OCI-LY3 (cell line): ENCODE measurements around the gene BPIFB3.

ENCODE experiments used
- H2AFZ ChIP-seq: fragments of 200-600, 300-600 bp; shearing (Covaris generic); 2 replicates; pipeline ENCODE4 v1.6.0; 2014; ENCODE audit warnings: antibody characterized with exemption, low read depth, low read length
- H3K27ac ChIP-seq: fragments of 200-600, 300-600 bp; sonication (generic); 2 replicates; pipeline ENCODE4 v1.5.1; 2014; ENCODE audit warnings: mild to moderate bottlenecking, low read length, moderate library complexity, mixed read lengths
- H3K27me3 ChIP-seq: fragments of 200-600, 300-600 bp; sonication (generic); 2 replicates; pipeline ENCODE4 v1.6.1; 2014; ENCODE audit warnings: low read depth, low read length, mixed read lengths
- H3K36me3 ChIP-seq: fragments of 200-600, 300-600 bp; sonication (generic); replicated peaks from 2 replicates; pipeline ENCODE3; 2014; ENCODE audit warnings: low read depth, low read length, mixed read lengths
- H3K4me1 ChIP-seq: fragments of 300-600, 200-600 bp; sonication (generic); 2 replicates; pipeline ENCODE4 v1.6.1; 2014; ENCODE audit warnings: low read length, mixed read lengths
- H3K4me2 ChIP-seq: fragments of 200-600, 300-600 bp; sonication (generic); 2 replicates; pipeline ENCODE4 v1.6.1; 2014; ENCODE audit warnings: low read length, mixed read lengths
- H3K4me3 ChIP-seq: fragments of 300-600, 200-600 bp; sonication (generic); 2 replicates; pipeline ENCODE4 v1.5.1; 2014; ENCODE audit warnings: antibody characterized with exemption, mild to moderate bottlenecking, low read length, moderate library complexity
- H3K79me2 ChIP-seq: fragments of 300-600, 200-600 bp; shearing (Covaris generic); 2 replicates; pipeline ENCODE4 v1.6.1; 2014; ENCODE audit warnings: mild to moderate bottlenecking, low read length, mixed read lengths
- H3K9ac ChIP-seq: fragments of 300-600, 200-600 bp; shearing (Covaris generic); 2 replicates; pipeline ENCODE4 v1.6.0; 2014; ENCODE audit warnings: mild to moderate bottlenecking, low read length, moderate library complexity
- H3K9me3 ChIP-seq: fragments of 200-600, 300-600 bp; shearing (Covaris generic); 2 replicates; pipeline ENCODE4 v1.6.1; 2014; ENCODE audit warnings: low read length, mixed read lengths; ENCODE audit not compliant: insufficient read depth
- H4K20me1 ChIP-seq: fragments of 200-600, 300-600 bp; sonication (generic); 2 replicates; pipeline ENCODE4 v1.6.1; 2016; ENCODE audit warnings: low read length, mixed read lengths; ENCODE audit not compliant: insufficient read depth
- CTCF ChIP-seq: fragments of 200-600, 300-600 bp; sonication (generic); IDR thresholded peaks from 2 replicates; pipeline ENCODE4 v1.5.1; 2014; ENCODE audit warnings: antibody characterized with exemption, low read length, low read depth
- EZH2phosphoT487 ChIP-seq: fragments of 200-600 bp; shearing (Covaris generic); IDR thresholded peaks from 2 replicates; pipeline ENCODE4 v1.6.1; 2018; ENCODE audit warnings: antibody characterized with exemption, mixed run types, low read depth

Gene BPIFB3

GRCh38 chr20:33005908-33006775, 47.6 kb upstream of the BPIFB3 start:
- Histone ChIP-seq H3K4me1 (no peaks in the 10 kb centered on the region), H3K79me2 (no peaks in the 10 kb centered on the region), H3K9me3 (no peaks in the 10 kb centered on the region), H3K27ac (no peak overlapping the region), H3K27me3 (peaks cover 2% of the 10 kb centered on the region), H3K9ac (no peak overlapping the region), H3K36me3 (no peaks in the 10 kb centered on the region), H4K20me1 (no peaks in the 10 kb centered on the region), H2AFZ (no peak overlapping the region), H3K4me3 (no peak overlapping the region), H3K4me2 (no peak overlapping the region)
- TF ChIP-seq EZH2phosphoT487 (no peak), CTCF (no peak)

- no peaks in the 10 kb centered on the region for H4K20me1 ChIP-seq
- no peaks in the 10 kb centered on the region for H3K79me2 ChIP-seq
- H3K27me3 ChIP-seq = peaks cover 7% of the 10 kb centered on the region
- no peaks in the 10 kb centered on the region for H3K4me1 ChIP-seq
- no peaks in the 10 kb centered on the region for H3K36me3 ChIP-seq
- no peak for TF ChIP-seq EZH2phosphoT487
- TF ChIP-seq CTCF = no peak
- H3K27ac ChIP-seq = no peak overlapping the region
- no peak overlapping the region for H3K4me3 ChIP-seq
- no peak overlapping the region for H3K9ac ChIP-seq
- no peak overlapping the region for H2AFZ ChIP-seq
- no peak overlapping the region for H3K4me2 ChIP-seq
- no peaks in the 10 kb centered on the region for H3K9me3 ChIP-seq
These were observed 46.8 kb upstream of the BPIFB3 start for GRCh38 chr20:33006776-33007375.

GRCh38 chr20:33007376-33008335, 46.0 kb upstream of the BPIFB3 start, which contains the start of gene BPIFB2:
Gene BPIFB2 (plus strand): TSS chr20:33007704. CDS start chr20:33008575, 871 bp downstream.
- no peak within 1 kb of the TSS for H3K9ac ChIP-seq
- H3K79me2 ChIP-seq = no peaks in the 10 kb centered on the region
- H3K27me3 ChIP-seq = peaks cover 15% of the 10 kb centered on the region
- no peak within 1 kb of the TSS for H2AFZ ChIP-seq
- no peak for TF ChIP-seq EZH2phosphoT487
- no peak for TF ChIP-seq CTCF
- H3K4me1 ChIP-seq = no peaks in the 10 kb centered on the region
- no peaks in the 10 kb centered on the region for H4K20me1 ChIP-seq
- H3K4me3 ChIP-seq = no peak within 1 kb of the TSS
- H3K9me3 ChIP-seq = no peaks in the 10 kb centered on the region
- H3K27ac ChIP-seq = no peak within 1 kb of the TSS
- no peaks in the 10 kb centered on the region for H3K36me3 ChIP-seq
- no peak within 1 kb of the TSS for H3K4me2 ChIP-seq
